K562 (cell line): ENCODE data around the gene PCID2. TPM values are rescaled to one million over a fixed set of nuclear protein-coding genes. Genes with fewer than 3 reads are reported as not detected.

Experiments used
- BCOR ChIP-seq: fragments of 450-650 bp; IDR thresholded peaks from 2 replicates; pipeline ENCODE4 v1.6.1; 2016
- ETS1 ChIP-seq: conservative IDR thresholded peaks from 2 replicates; pipeline ENCODE4 v1.6.1; 2011; ENCODE audit warnings: low read depth, mild to moderate bottlenecking, low read length; ENCODE audit not compliant: control insufficient read depth
- NCOA1 ChIP-seq: fragments of 450-650 bp; IDR thresholded peaks from 2 replicates; pipeline ENCODE4 v1.6.1; 2016; ENCODE audit warnings: low read depth
- NEUROD1 ChIP-seq: fragments of 150-350 bp; IDR thresholded peaks from 2 replicates; pipeline ENCODE4 v1.6.1; 2014; ENCODE audit warnings: borderline replicate concordance, low read length, low read depth; ENCODE audit not compliant: partially characterized antibody
- RB1 ChIP-seq: fragments of 450-650 bp; IDR thresholded peaks from 2 replicates; pipeline ENCODE4 v1.6.1; 2017; ENCODE audit warnings: low read depth, mild to moderate bottlenecking
- SAFB ChIP-seq: fragments of 200-400 bp; formaldehyde crosslinking; IDR thresholded peaks from 2 replicates; pipeline ENCODE4 v1.6.1; 2017; ENCODE audit warnings: low read depth, low read length, borderline replicate concordance
- SIN3B ChIP-seq: fragments of 450-650 bp; IDR thresholded peaks from 2 replicates; pipeline ENCODE4 v1.6.1; 2017; ENCODE audit warnings: low read depth, mild to moderate bottlenecking, moderate library complexity
- SP1 ChIP-seq: sonication (generic); formaldehyde crosslinking; IDR thresholded peaks from 2 replicates; pipeline ENCODE4 v1.8.1; 2022; ENCODE audit warnings: mild to moderate bottlenecking, missing genetic modification reagents
- SPI1 ChIP-seq: IDR thresholded peaks from 2 replicates; pipeline ENCODE4 v1.6.1; 2011; ENCODE audit warnings: low read depth, low read length, control low read depth, borderline replicate concordance
- TFAP4 ChIP-seq: sonication (generic); formaldehyde crosslinking; IDR thresholded peaks from 2 replicates; pipeline ENCODE4 v1.8.0; 2022; ENCODE audit warnings: missing genetic modification reagents, mild to moderate bottlenecking, moderate library complexity, borderline replicate concordance
- ZBTB34 ChIP-seq: fragments of 250-450 bp; sonication (Bioruptor Pico); IDR thresholded peaks from 2 replicates; pipeline ENCODE4 v1.8.0; 2021; ENCODE audit warnings: mild to moderate bottlenecking, moderate library complexity
- ZBTB40 ChIP-seq, 2 experiments: fragments of 450-650 bp in 1 of 2; sonication (generic) in 1 of 2; formaldehyde crosslinking in 1 of 2; IDR thresholded peaks; 2 replicates each; pipeline versions ENCODE4 v1.7.1 to v1.9.0; 2016 to 2022; ENCODE audit warnings: inconsistent platforms in 1 of 2, mild to moderate bottlenecking in 1 of 2, missing genetic modification reagents in 1 of 2
- ZNF212 ChIP-seq: fragments of 450-650 bp; formaldehyde crosslinking; IDR thresholded peaks from 2 replicates; pipeline ENCODE4 v1.4.0; 2020; ENCODE audit warnings: mild to moderate bottlenecking
- polyA plus RNA-seq, 8 experiments: library from polyadenylated mRNA; depleted of rRNA in 4 of 8; stranded (reverse) in 5 of 8; unstranded in 3 of 8; fragments of >200 nt; fragmentation: Nextera tagmentation in 2 of 8; fragmentation: Illumina TruSeq in 1 of 8; extraction: Ambion mirVana in 2 of 8; extraction: Trizol in 1 of 8; gene quantifications; 2 replicates each; pipeline versions ENCODE4 v1.2.1 to v1.2.3, GENCODE V29; 2011 to 2014; ENCODE audit warnings: inconsistent platforms in 1 of 8, missing spikeins in 1 of 8
- total RNA-seq, 7 experiments: library from RNA; depleted of rRNA in 6 of 7; stranded (reverse); fragments of >200 nt in 6 of 7; fragmentation: Illumina TruSeq in 2 of 7; extraction: Trizol in 2 of 7; gene quantifications; 2 replicates each; pipeline versions ENCODE4 v1.2.1 to v1.2.3, GENCODE V29; 2011 to 2021; ENCODE audit warnings: low replicate concordance in 1 of 7

Gene PCID2
- total and polyA plus RNA-seq, 9 of the 15 experiments (the other 6 are each of a cell fraction or from before 2014, with no cell fraction given), result 39.6 to 117 (median 59.6) TPM

- TF ChIP-seq ZBTB34 (CRISPR knock-in tag), result no peak
- TF ChIP-seq SP1 (CRISPR knock-in tag), result no peak
- TF ChIP-seq RB1, result no peak
- no peak for TF ChIP-seq NEUROD1
- TF ChIP-seq NCOA1, result no peak
- no peak for TF ChIP-seq SAFB
- peak; percentile 36; the same call in 1 of the 2 replicates for TF ChIP-seq SPI1
- peak; percentile 60 for TF ChIP-seq ZBTB40 (IDR thresholded peaks at IDR 0.05)
- TF ChIP-seq ZBTB40 (CRISPR knock-in tag; IDR thresholded peaks at IDR 0.05), result no peak
- no peak for TF ChIP-seq BCOR
- TF ChIP-seq TFAP4 (CRISPR knock-in tag), result no peak
- no peak for TF ChIP-seq ZNF212 (CRISPR knock-in tag)
- TF ChIP-seq ETS1, result no peak
- no peak for TF ChIP-seq SIN3B
Measured at GRCh38 chr13:113138792-113139551, 69.5 kb downstream of the PCID2 start (continued).
